ENCODE measurements around the gene STPG1.

GRCh38 chr1:24414775-24415333 is 1.3 kb upstream of the STPG1 start:
- TF ChIP-seq SIN3A (IDR thresholded peaks at IDR 0.05; ENCODE audit: borderline replicate concordance, insufficient read depth, low read length), result no peak
- no peak for TF ChIP-seq TAF1 (IDR thresholded peaks at IDR 0.05; ENCODE audit: borderline replicate concordance, insufficient read depth, low read length)
- no peak for TF ChIP-seq REST (IDR thresholded peaks at IDR 0.05; ENCODE audit: insufficient read depth in 1 of 2, low read depth in 2 of 2, low read length in 2 of 2)
- no peak for TF ChIP-seq POLR2AphosphoS5 (IDR thresholded peaks at IDR 0.05; ENCODE audit: low read depth, low read length)
- no peak for TF ChIP-seq FOXP2 (optimal IDR thresholded peaks at IDR 0.05; ENCODE audit: borderline replicate concordance, extremely low read depth, extremely low read length, insufficient read depth)
